NCI-H187 (cell line): ENCODE data around the gene PSRC1.
A peak's percentile ranks its signal among the peaks of the same experiment; 100 is the strongest.

Experiments used
- DNase-seq, 2 experiments: peaks; one replicate each; lab custom pipeline; 2025; lab: John Stamatoyannopoulos, UW

The PSRC1 gene

GRCh38 chr1:109272021-109272799 lies 10.7 kb downstream of the PSRC1 start:
- DNase-seq: no peak

GRCh38 chr1:109271458-109271857 lies 11.5 kb downstream of the PSRC1 start:
- DNase-seq: no peak

- DNase-seq: no peak
Observed at GRCh38 chr1:109270623-109271317, 12.2 kb downstream of the PSRC1 start.

GRCh38 chr1:109269981-109270622 lies 12.8 kb downstream of the PSRC1 start:
- DNase-seq: no peak

GRCh38 chr1:109269212-109269980 lies 13.5 kb downstream of the PSRC1 start:
- DNase-seq: no peak

GRCh38 chr1:109268431-109269211 lies 14.3 kb downstream of the PSRC1 start:
- DNase-seq: no peak

GRCh38 chr1:109267743-109268300 lies 15.1 kb downstream of the PSRC1 start:
- no peak for DNase-seq

GRCh38 chr1:109266965-109267364 lies 16.0 kb downstream of the PSRC1 start:
- DNase-seq: no peak

- no peak for DNase-seq
Observed at GRCh38 chr1:109265741-109266330, 17.1 kb downstream of the PSRC1 start.

GRCh38 chr1:109265016-109265415 lies 17.9 kb downstream of the PSRC1 start:
- no peak for DNase-seq

GRCh38 chr1:109264379-109264755 lies 18.6 kb downstream of the PSRC1 start:
- DNase-seq: no peak

GRCh38 chr1:109263597-109264378 lies 19.2 kb downstream of the PSRC1 start:
- peak in 1 of 2 experiments; percentile 37 for DNase-seq

- DNase-seq: no peak
Observed at GRCh38 chr1:109263234-109263596, 19.7 kb downstream of the PSRC1 start.

GRCh38 chr1:109262231-109263055 lies 20.5 kb downstream of the PSRC1 start:
- no peak for DNase-seq

- no peak for DNase-seq
Observed at GRCh38 chr1:109261578-109261977, 21.4 kb downstream of the PSRC1 start.

GRCh38 chr1:109261006-109261405 lies 21.9 kb downstream of the PSRC1 start:
- no peak for DNase-seq

- DNase-seq: no peak
Observed at GRCh38 chr1:109259674-109260557, 23.0 kb downstream of the PSRC1 start.
